AG09319 (cell line): ENCODE measurements around the gene ABL2.
A peak's percentile ranks its signal among the peaks of the same experiment; 100 is the strongest.

Source experiments
- DNase-seq: peaks from one replicate; pipeline ENCODE4 v3.0.0-alpha.2; 2010; ENCODE audit warnings: low read depth; ENCODE audit errors: extremely low read depth
- TF ChIP-seq, protein P1 (sequence below): IDR thresholded peaks from 2 replicates; pipeline ENCODE4 v1.5.1; 2011; ENCODE audit warnings: low read depth, mild to moderate bottlenecking, inconsistent platforms, low read length, moderate library complexity

ABL2 gene

DNA sequence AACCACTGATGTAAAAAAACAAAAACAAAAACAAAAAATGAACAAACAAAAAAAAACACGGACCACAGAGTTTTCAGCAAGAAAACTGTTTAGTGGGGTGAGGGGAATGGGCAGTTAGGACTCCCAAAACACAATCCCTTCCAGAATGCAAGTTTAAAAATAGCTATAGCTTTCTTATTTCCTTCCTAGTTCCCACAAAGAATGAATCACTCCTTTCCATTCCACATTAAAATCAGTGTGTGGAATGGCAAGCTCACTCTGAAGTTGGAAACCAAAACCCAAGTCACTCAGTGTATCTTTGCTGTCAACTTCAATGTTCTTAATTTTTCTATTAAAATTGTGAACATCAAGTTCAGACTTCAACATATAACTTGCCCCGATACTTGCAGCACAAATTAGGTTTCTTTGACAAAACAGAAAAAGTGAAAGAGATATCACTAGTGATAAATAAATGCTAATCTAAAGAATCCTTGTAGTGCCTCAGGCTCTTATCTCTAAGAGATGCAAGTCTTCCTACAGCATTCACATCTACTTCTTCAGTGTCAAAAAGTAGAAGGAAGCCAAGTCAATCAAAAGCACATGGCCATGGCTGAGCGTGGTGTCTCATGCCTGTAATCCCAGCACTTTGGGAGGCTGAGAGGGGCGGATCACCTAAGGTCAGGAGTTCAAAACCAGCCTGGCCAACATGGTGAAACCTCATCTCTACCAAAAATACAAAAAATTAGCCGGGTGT lies 102.1 kb downstream of the ABL2 start:
- no peak for DNase-seq
- TF ChIP-seq, protein P1, sequence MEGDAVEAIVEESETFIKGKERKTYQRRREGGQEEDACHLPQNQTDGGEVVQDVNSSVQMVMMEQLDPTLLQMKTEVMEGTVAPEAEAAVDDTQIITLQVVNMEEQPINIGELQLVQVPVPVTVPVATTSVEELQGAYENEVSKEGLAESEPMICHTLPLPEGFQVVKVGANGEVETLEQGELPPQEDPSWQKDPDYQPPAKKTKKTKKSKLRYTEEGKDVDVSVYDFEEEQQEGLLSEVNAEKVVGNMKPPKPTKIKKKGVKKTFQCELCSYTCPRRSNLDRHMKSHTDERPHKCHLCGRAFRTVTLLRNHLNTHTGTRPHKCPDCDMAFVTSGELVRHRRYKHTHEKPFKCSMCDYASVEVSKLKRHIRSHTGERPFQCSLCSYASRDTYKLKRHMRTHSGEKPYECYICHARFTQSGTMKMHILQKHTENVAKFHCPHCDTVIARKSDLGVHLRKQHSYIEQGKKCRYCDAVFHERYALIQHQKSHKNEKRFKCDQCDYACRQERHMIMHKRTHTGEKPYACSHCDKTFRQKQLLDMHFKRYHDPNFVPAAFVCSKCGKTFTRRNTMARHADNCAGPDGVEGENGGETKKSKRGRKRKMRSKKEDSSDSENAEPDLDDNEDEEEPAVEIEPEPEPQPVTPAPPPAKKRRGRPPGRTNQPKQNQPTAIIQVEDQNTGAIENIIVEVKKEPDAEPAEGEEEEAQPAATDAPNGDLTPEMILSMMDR = no peak

DNA sequence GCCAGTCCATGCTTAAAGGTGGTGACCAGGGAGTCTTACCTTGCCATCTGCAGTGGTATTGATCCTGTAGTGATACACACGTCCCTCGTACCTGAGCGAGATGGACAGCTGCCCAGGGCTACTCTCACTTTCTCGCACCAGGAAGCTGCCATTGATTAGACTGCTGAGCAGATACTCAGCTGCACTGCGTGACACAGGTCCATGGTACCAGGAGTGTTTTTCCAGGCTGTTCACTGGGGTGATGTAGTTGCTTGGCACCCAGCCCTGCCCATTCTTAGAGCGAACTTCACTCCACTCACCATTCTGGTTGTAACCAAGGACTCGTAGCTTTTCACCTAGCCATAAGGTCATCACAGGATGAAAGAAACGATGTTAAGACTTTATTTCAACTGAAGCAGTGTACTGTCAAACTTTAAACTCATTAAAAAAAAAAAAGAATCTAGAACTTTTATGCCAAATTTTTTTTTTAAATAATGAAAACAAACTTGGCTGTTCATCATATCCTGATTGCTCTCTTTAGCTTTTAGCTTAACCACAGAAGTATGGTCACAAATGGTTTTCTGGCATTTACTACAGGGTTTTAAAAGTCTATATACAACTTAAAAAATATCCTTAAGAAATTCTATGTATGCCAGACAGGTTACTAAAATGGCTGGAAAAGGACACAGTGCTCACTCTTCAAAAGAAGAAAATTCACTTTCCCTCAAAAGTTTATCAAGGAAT lies 103.0 kb downstream of the ABL2 start:
- DNase-seq = no peak
- TF ChIP-seq, protein P1 = no peak

DNA sequence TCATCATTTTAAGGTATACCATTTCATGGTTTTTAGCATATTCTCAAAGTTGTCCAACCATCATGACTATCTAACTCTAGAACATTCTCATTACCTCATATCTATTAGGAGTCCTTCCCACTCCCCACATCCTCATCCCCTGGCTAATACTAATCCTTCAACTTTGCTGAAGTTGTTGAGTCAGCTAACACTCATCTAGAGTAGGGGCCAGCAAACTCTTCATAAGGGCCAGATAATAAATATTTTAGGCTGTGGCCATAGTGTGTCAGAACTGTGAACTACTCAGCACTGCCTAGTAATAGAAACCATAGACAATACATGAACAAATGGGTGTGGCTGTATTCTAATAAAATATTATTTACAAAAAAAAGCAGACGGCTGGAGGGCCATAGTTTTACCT lies 104.6 kb downstream of the ABL2 start:
- TF ChIP-seq, protein P1 = no peak
- no peak for DNase-seq

DNA sequence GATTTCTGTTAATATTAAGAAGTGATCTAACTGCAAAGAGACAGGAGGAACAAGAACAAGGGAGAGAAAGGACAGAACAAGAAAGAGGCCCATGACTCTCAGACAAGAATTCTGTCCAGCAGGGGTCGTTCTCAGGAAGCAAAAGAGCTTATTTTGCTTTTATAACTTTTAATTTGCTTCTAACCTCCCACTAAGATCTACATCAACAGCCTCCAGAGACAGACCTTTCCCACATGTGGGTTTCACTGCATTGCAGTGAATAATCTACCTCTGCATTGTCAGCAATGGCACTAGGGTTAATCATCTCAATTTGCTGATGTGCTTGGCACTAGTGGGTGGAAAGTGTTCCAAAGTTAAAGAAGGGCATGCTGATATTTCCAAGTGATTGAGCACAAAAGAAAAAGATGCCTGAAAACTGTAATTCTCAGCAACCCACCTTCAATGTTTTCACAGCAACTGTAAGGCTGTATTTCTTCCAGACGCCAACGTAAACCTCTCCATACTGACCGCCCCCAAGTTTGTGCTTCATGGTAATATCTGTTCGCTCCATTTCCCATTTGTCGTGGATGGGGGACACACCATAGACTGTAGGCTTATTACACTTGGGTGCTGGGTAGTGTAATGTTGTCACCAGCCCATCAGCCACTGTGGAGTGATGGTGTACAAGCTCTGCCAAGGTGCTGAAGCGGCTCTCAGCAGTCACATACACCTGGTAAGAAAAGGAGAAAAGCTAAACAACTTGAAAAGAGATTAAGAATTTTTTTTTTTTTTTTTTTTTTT lies 108.1 kb downstream of the ABL2 start:
- peak; percentile 43 for DNase-seq
- TF ChIP-seq, protein P1 = peak; percentile 69

DNA sequence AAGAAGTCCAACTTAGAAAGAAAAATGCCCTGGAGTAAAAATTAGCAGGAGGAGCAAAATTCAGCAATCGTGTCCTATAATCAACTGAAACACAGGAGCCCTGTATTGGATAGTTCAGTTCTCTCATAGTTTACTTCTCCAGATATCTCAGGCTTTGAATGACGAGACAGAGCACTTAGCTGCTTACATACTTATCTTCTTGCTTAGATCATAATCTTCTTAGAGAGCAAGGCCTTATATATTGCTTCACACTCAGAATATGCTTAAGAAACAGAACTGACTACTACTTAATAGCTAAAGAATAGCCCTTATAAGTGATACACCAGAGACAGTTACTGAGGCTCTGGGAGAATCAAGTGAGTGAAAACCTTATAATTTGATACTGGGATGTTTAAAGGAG lies 108.7 kb downstream of the ABL2 start:
- TF ChIP-seq, protein P1 = no peak
- DNase-seq = no peak

DNA sequence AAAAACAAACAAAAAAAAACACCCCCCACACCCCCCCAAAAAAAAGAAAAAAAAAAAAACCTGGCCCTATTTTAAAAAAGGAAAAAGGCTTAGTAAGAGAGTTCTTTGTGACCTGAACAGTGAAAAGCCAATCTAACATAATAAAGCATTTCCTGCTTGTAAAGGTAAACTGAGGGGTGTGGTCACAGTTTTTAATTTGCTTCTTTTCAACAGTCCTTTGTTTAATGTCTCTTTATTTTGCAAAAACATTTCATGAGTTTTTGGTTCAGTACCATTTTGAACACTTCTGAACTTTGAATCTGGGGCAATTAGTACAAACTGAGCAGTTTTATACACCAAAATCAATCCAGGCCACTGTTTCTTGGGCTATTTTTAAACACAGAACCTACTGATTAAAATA lies 110.0 kb downstream of the ABL2 start:
- TF ChIP-seq, protein P1 = no peak
- no peak for DNase-seq

DNA sequence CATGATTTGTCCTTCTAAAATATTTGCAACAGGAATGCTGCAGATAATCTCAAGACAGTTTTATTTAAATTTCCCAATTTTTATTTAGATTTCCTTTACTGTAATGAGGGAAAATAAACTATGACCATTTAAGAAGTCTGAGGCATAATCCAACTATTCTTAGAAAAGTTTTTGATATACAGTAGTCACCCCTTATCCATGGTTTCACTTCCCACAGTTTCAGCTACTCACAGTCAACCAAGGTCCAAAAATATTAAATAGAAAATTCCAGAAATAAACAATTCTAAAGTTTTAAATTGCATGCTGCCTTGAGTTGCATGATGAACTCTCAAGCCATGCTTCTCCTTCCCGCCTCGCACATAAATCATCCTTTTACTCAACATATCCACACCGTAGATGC lies 114.3 kb downstream of the ABL2 start:
- TF ChIP-seq, protein P1 = no peak
- DNase-seq = no peak
